ENCODE results near the gene TMEM184A.
A peak's percentile ranks its signal among the peaks of the same experiment; 100 is the strongest.

The TMEM184A gene

GRCh38 chr7:1493129-1493528 lies 62.9 kb downstream of the TMEM184A start:
- no peak overlapping the region for H2BK15ac ChIP-seq (ENCODE audit: low read length)
- no peak overlapping the region for H2AFZ ChIP-seq (ENCODE audit: low read length)

GRCh38 chr7:1492640-1493039 lies 63.4 kb downstream of the TMEM184A start:
- H3K4me1 ChIP-seq (ENCODE audit: control insufficient read depth in 2 of 2, insufficient read depth in 1 of 2, low read depth in 1 of 2, low read length in 2 of 2), result no peaks in the 10 kb centered on the region
- H2BK15ac ChIP-seq (ENCODE audit: low read length), result no peak overlapping the region
- H3K27me3 ChIP-seq (ENCODE audit: control insufficient read depth in 3 of 3, insufficient read depth in 3 of 3, low read depth in 1 of 3, low read length in 3 of 3), result no peaks in the 10 kb centered on the region
- H3K9ac ChIP-seq (ENCODE audit: low read depth, low read length, poor library complexity), result no peak overlapping the region
- no peak overlapping the region for H4K8ac ChIP-seq (ENCODE audit: low read depth, low read length)
- H3K9me3 ChIP-seq (replicated peaks in 1 of 2; ENCODE audit: control insufficient read depth in 2 of 2, insufficient read depth in 1 of 2, low read depth in 1 of 2, low read length in 2 of 2), result no peaks in the 10 kb centered on the region
- H3K36me3 ChIP-seq (replicated peaks in 1 of 2; ENCODE audit: control insufficient read depth in 2 of 2, insufficient read depth in 2 of 2, low read length in 2 of 2), result peaks cover 61 to 92% of the 10 kb centered on the region in 2 donors
- no peak overlapping the region for H2BK12ac ChIP-seq (ENCODE audit: low read length)
- no peak overlapping the region for H3K18ac ChIP-seq (ENCODE audit: low read length)
- H4K91ac ChIP-seq (ENCODE audit: low read depth, low read length, poor library complexity), result no peak overlapping the region
- peaks cover 12% of the 10 kb centered on the region for H3K79me1 ChIP-seq (ENCODE audit: low read depth, low read length)
- H3K23ac ChIP-seq (ENCODE audit: low read depth, low read length, poor library complexity), result no peak overlapping the region
- H2BK120ac ChIP-seq (ENCODE audit: low read depth, low read length), result no peak overlapping the region
- H2AFZ ChIP-seq (ENCODE audit: low read length), result no peak overlapping the region
- H3K4me2 ChIP-seq (ENCODE audit: insufficient read depth, low read length, poor library complexity, severe bottlenecking), result no peak overlapping the region
- H2BK5ac ChIP-seq (ENCODE audit: low read length), result no peak overlapping the region
- no peak for DNase-seq (ENCODE audit: low spot score)
- no CpG with 5 or more reads among the region's 33 CpGs for WGBS, 2 donors (ENCODE audit: extremely low coverage in 2 of 2, insufficient read length in 2 of 2, insufficient replicate concordance in 1 of 2)
- H3K27ac ChIP-seq (replicated peaks; ENCODE audit: low read length), result no peak overlapping the region
- no peak overlapping the region for H2AK5ac ChIP-seq (ENCODE audit: low read depth, low read length)
- H3K4ac ChIP-seq (ENCODE audit: low read length), result no peak overlapping the region
- no peak overlapping the region for H3K4me3 ChIP-seq (ENCODE audit: low read length in 2 of 2)
- H3K14ac ChIP-seq (ENCODE audit: low read length), result no peak overlapping the region

More at GRCh38 chr7:1493129-1493528, 62.9 kb downstream of the TMEM184A start:
- Histone ChIP-seq H3K23ac (ENCODE audit: low read depth, low read length, poor library complexity) (no peak overlapping the region), H3K27me3 (ENCODE audit: control insufficient read depth in 3 of 3, insufficient read depth in 3 of 3, low read depth in 1 of 3, low read length in 3 of 3) (no peaks in the 10 kb centered on the region), H2BK120ac (ENCODE audit: low read depth, low read length) (no peak overlapping the region), H2BK12ac (ENCODE audit: low read length) (no peak overlapping the region), H3K4ac (ENCODE audit: low read length) (no peak overlapping the region), H3K27ac (replicated peaks; ENCODE audit: low read length) (no peak overlapping the region), H3K9me3 (replicated peaks in 1 of 2; ENCODE audit: control insufficient read depth in 2 of 2, insufficient read depth in 1 of 2, low read depth in 1 of 2, low read length in 2 of 2) (no peaks in the 10 kb centered on the region), H3K4me1 (ENCODE audit: control insufficient read depth in 2 of 2, insufficient read depth in 1 of 2, low read depth in 1 of 2, low read length in 2 of 2) (no peaks in the 10 kb centered on the region), H4K8ac (ENCODE audit: low read depth, low read length) (no peak overlapping the region), H3K36me3 (replicated peaks in 1 of 2; ENCODE audit: control insufficient read depth in 2 of 2, insufficient read depth in 2 of 2, low read length in 2 of 2) (peaks cover 60 to 92% of the 10 kb centered on the region in 2 donors), H3K4me2 (ENCODE audit: insufficient read depth, low read length, poor library complexity, severe bottlenecking) (no peak overlapping the region), H4K91ac (ENCODE audit: low read depth, low read length, poor library complexity) (no peak overlapping the region), H3K79me1 (ENCODE audit: low read depth, low read length) (peaks cover 10% of the 10 kb centered on the region), H3K4me3 (ENCODE audit: low read length in 2 of 2) (no peak overlapping the region), H3K9ac (ENCODE audit: low read depth, low read length, poor library complexity) (no peak overlapping the region), H3K18ac (ENCODE audit: low read length) (no peak overlapping the region), H2BK5ac (ENCODE audit: low read length) (peak overlapping the region; percentile 53), H2AK5ac (ENCODE audit: low read depth, low read length) (no peak overlapping the region), H3K14ac (ENCODE audit: low read length) (no peak overlapping the region)
- DNase-seq (ENCODE audit: low spot score), result no peak
- no CpG with 5 or more reads among the region's 20 CpGs for WGBS, 2 donors (ENCODE audit: extremely low coverage in 2 of 2, insufficient read length in 2 of 2, insufficient replicate concordance in 1 of 2)

Data from neuronal stem cell (in vitro differentiated cells).